Effector CD8-positive, alpha-beta T cell (primary cell): ENCODE measurements around the gene TEX10.
"Not testable (repeated sequence)": the region's sequence is repeated elsewhere in the genome, so short reads cannot be mapped to it uniquely, and the experiment has no call there.

Experiments
- DNase-seq: peaks from one replicate; lab custom pipeline; 2025; lab: John Stamatoyannopoulos, UW
- total RNA-seq, 4 experiments: gene quantifications; one replicate each; lab custom pipeline; 2026; lab: John Stamatoyannopoulos, UW

The TEX10 gene
- 34.9 to 64.7 (median 46.4) reads per million in 4 experiments for total RNA-seq

DNA sequence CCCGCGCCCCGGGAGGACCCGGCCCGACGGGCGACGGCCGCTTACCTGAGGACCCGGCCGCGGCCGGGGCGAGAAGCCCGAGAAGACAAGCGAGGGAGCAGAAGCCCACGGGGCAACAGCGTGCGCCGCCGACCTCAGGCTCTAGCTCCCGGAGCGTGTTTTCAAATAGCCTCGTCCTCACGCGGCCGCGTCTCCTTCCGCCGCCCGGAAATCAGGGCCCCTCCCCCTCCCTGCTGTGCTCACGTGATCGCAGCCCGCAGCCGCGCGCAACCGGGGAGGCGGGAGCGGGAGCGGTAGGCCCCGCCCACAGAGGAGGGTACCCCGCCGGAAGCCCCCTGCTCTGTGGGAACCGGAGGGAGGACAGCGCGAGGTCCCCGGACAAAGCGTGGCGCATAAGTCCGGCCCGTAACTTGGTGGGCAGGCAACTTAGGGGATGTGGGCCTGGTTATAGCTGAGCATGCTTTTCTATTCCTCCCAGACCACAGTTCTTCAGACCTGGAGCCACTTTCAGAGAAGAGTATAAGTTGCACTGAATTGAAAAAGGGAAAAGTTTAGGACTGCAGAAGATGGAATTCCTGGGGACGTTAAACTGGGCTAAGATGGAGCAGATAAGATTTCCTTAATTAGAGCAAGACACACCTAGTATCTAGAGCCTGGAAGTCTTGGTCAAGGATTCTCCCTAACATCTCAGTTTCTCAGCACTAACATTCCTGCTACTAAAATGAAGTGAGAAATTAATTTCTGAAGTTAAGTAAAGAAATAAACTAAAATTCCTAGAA is at the start of gene TEX10:
Gene TEX10, minus strand, starts transcription at position 216 of the 779 bp plus-strand sequence. CDS start 3,579 bp downstream, outside the sequence.
- DNase-seq: peak; percentile 83

DNA sequence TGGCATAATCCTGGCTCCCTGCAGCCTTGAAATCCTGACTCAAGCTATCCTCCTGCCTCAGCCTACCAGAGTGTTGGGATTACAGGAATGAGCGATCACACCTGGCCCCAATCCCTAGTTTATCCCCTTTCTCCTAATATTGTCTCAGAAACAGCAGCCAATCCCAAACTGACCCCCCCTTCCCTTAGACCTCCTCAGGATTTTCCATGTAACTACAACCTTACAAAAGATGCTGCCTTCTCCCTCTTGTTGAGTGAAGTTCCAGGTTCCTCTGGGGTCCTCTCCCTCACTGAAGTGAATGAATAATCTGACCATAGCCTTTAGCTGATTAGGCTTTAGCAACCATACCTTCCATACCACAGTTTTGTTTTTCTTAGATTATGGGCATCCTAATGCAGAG is 48.3 kb upstream of the TEX10 start:
- no peak for DNase-seq

DNA sequence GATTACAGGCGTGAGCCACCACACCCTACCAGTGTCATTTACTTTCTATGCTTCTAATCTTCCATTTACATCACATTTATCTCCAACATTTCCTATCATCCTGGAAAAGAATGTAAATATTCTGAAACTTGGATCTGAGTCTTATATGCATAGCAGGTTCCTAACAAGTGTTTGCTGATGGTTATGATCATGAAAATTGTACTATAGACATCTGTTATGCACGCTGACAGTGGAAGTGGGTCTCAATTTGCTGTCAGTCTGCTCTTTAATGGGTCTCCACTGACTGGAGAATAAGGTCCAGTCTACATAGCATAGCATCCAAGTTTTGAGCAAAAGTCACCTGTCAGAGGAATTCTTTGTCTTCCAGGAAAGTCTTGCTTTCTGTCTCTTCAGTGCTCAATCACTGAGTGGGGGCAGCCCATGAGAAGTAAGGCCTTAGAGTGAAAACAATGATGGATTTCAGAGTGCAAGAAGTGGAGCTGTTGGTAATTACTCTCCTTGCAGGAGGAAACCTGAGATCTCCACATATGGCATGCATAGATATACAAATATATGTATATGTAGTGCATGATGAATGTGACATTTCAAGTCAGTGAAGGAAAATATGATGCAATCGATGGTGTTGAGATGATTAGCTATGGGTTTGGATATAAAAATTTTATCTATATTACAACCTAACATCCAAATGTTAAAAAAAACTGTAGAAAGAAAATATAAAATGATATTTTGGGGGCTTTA is 45.0 kb upstream of the TEX10 start:
- no peak for DNase-seq

DNA sequence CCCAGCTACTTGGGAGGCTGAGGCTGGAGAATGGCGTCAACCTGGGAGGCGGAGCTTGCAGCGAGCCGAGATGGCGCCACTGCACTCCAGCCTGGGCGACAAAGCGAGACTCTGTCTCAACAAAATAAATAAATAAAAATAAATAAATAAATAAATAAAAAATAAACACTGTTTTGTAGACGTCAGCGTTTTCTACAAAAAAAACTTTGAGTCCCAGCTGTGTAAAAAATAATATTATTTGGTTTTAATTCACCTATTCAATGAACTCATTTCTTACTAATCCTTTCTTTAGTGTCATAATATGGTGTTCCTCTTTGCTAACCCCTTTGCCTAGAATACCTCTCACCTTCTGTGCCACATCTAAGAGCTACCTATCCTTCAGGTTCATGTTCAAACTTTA is 44.0 kb upstream of the TEX10 start:
- DNase-seq: no peak

DNA sequence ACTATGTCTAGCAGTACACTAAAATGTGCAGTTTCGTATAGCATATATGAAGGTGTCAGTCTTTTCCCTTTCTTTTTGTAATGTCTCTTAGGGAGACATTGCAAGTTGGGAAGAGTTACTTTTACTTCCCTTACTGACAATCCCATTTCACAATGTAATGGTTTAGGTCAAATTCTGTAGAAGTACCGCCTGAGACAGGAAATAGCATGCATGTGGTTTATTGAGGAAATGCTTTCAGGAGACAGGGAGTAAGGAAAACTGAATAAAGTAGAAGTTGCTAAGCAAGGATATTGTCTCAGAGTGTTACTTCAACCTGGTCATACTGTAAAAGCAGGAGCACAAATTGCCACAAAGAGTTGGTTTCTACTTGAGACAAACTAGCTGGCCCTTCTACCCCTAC is 42.1 kb upstream of the TEX10 start:
- DNase-seq: no peak

DNA sequence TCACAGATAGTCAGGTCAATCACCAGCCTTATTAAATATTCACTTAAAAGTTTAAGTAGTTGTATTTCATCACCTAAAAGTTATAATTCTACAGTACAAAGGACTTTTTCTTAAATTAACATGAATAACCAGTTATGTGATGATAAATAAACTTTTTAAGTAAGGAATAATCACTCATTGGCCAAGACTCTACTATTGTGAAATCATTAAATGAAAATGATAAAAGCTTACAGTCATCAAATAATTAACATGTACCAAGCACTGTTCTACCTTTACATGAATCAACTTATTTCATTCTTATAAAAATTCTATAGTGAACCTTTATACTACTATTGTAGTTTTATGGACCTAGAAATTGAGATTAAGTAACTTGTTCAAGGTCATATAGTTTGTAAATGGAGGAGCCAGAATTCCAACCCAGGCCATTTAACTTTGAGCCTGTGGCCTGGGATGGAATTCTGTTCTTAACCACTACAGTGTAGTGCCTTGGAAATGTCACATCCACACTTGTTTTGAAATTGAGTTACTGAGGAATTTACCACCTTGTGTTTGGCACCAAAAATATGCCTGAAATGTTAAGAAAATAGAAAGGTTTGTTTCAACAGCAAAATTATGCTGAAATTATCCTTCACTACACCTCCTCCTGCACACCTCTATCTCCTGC is 41.4 kb upstream of the TEX10 start:
- DNase-seq: no peak

DNA sequence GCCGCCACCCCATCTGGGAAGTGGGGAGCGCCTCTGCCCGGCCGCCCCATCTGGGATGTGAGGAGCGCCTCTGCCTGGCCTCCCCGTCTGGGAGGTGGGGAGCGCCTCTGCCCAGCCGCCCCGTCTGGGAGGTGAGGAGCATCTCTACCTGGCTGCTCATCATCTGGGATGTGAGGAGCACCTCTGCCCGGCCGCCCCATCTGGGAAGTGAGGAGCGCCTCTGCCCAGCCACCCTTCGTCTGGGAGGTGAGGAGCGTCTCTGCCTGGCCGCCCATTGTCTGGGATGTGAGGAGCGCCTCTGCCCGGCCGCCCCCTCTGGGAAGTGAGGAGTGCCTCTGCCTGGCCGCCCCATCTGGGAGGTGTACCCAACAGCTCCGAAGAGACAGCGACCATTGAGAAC is 40.2 kb upstream of the TEX10 start:
- not testable (repeated sequence) for DNase-seq

DNA sequence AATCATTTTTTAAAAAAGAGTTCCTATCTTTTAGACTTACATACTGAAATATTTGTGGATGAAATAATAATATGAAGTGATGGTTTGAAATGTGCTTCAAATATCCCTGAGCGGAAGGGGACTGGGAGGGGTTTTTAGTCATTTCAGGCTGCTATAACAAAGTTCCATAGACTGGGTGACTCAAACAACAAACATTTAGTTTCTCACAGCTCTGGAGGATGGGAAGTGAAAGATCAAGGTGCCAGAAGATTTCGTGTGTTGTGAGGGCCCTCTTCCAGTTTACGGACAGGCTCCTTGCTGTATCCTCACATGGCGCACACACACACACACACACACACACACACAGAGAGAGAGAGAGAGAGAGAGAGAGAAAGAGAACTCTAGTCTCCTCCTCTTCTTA is 27.1 kb upstream of the TEX10 start:
- no peak for DNase-seq

DNA sequence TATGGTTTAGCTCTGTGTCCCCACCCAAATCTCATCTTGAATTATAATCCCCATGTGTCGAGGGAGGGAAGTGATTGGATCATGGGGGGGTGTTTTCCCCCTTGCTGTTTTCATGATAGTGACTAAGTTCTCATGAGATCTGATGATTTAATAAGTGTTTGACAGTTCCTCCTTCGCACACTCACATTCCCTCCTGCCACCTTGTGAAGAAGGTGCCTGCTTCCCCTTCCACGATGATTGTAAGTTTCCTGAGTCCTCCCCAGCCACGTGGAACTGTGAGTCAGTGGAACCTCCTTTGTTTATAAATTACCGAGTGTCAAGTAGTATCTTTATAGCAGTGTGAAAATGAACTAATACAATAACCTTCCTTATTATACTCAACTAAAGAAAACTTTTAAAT is 24.3 kb upstream of the TEX10 start:
- DNase-seq: no peak

DNA sequence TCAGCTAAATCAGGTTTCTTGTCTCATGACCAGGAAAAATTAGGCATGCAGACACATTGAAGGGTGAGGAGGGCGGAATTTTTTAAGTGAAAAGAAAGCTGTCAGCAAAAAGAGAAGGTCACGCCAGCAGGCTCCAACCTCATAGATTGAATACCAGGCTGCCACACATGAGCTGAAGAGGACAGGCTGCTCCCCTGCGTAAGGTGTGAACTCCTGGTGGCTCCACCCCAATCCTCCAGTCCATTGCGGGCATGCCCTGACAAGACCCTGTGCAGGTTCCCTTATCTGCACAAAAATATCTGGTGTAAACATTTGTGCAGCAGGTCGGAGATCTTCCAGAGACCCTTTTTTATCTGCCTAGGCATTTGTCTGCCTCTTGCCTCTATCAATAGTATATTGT is 22.9 kb upstream of the TEX10 start:
- DNase-seq: no peak

DNA sequence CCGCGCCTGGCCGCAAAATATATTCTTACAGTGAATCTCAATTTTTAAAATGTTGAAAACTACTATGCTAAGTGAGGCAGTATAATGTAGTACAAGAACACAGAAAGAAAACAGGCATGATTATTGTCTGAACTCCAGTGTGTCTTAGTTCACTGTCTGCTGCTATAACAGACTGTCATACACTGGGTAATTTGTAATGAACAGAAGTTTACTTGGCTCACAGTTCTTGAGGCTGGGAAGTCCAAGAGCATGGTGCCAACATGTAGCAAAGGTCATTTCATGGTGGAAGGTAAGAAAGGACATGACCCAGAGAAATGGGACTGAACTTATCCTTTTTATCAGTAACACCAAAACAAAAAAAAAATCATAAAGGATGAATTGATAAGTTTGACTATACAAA is 19.9 kb upstream of the TEX10 start:
- DNase-seq: no peak

DNA sequence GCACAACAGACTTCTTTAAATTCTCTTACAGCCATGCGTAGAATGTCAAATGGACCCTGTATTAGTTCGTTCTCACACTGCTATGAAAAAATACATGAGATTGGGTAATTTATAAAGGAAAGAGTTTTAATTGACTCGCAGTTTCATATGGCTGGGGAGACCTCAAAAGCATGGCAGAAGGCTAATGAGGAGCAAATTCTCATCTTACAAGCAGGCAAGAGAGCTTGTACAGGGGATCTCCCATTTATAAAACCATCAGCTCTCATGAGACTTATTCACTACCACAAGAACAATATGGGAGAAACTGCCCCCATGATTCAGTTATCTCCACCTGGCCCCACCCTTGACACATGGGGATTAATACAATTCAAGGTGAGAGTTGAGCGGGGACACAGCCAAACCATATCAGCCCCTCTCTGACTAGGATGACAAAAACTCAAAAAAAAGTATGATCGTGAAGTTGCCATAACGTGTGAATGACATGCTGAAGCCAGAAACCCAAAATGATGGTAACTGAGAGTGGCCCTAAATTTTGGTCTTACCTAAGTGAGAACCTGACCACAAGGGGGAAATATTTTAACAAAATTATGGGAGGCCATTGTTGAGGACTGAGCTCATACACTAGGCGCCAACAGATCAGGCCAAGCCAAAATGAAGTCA is 17.5 kb upstream of the TEX10 start:
- no peak for DNase-seq

DNA sequence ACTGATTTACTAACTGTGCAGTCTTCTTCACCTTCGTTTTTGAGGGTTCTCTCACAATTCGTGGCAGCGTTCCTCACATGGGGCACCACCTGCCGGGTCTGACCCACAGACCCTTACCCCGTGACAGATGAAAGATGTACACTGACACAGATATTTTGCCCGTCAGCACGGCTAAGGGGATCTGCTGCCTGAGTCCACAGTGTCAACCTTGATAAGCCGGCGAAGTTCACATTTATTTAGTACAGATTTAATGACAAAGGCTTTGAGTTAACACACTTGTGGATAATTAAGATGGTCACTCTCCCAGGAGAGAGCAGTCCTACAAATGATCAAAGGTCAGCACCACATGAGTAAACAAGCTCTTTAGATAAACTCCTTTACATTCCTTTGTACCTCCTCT is 15.9 kb upstream of the TEX10 start:
- DNase-seq: no peak

DNA sequence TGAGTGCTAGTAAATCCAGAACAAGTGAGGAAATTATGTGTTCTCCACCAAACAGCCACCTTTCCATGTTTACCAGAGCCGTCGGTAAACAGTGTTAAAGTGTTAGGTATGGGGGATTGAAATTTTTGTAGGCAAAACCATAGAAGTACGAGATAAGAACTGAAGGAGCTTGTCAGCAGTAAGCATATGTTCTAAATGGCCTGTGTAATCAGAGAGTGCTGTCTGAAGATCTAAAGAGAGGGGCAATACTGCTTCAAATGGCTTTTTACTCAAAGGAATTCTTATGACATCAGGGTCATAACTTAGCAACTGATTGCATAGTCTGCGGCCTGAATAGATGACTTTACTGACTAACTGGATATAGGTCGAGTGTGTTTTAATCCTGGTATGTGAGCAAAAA is 13.4 kb upstream of the TEX10 start:
- DNase-seq: no peak

DNA sequence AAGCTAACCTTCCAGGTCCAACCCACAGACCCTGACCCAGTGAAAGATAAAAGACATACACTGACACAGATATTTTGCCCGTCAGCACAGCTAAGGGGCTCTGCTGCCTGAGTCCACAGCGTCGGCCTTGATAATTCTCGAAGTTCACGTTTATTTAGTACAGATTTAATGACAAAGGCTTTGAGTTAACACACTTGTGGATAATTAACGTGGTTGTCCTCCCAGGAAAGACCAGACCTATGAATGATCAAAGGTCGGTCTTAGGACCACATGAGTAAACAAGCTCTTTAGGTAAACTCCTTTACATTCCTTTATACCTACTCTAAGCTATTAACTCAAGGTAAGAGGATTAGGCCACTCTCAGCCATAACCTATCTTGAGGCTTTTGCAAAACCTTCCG is 11.3 kb upstream of the TEX10 start:
- no peak for DNase-seq

DNA sequence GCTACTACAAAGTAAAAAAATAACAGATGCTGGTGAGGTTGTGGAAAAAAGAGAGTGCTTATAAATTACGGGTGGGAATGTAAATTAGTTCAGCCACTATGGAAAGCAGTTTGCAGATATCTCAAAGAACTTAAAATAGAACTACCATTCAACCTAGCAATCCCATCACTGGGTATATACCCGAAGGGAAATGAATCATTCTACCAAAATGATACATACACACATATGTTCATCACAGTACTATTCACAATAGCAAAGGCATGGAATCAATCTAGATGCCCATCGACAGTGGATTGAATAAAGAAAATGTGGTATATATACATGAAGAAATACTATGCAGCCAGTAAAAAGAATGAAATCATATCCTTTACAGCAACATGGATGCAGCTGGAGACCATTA is 6.3 kb upstream of the TEX10 start:
- no peak for DNase-seq

DNA sequence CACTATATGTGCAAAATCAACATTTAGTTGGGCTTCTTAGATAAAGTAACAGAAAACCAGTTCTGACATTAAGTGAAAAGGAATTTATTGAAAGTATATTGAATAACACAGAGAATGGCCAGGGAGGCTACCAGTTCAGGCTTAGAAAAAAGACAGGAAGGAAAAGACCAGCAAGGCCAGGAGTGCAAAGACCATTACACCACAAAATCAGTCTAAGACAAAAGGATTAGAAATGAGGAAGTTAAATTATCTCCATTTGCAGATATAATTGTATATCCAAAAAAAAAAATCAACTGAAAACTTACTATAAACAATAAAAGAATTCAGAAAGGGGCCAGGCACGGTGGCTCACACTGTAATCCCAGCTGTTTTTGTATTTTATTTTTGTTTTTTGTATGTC is 4.8 kb upstream of the TEX10 start:
- no peak for DNase-seq

DNA sequence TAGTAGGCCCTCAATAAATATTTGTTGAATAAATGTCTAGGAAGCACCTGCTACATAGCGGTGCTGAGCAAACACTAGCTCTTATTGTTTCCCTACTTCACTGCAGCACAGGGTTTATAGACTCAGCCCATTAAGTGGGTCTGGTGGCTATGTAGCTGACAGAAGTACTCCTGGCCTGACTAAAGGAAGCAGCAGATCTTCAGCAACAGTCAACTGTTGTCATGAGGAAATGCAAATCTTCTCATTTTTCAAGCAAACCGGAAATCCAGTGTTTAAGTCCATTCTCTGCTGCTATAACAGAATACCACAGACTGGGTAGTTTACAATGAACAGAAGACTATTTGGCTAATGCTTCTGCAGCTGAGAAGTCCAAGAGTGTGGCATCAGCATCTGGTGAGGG is 2.8 kb upstream of the TEX10 start:
- no peak for DNase-seq

DNA sequence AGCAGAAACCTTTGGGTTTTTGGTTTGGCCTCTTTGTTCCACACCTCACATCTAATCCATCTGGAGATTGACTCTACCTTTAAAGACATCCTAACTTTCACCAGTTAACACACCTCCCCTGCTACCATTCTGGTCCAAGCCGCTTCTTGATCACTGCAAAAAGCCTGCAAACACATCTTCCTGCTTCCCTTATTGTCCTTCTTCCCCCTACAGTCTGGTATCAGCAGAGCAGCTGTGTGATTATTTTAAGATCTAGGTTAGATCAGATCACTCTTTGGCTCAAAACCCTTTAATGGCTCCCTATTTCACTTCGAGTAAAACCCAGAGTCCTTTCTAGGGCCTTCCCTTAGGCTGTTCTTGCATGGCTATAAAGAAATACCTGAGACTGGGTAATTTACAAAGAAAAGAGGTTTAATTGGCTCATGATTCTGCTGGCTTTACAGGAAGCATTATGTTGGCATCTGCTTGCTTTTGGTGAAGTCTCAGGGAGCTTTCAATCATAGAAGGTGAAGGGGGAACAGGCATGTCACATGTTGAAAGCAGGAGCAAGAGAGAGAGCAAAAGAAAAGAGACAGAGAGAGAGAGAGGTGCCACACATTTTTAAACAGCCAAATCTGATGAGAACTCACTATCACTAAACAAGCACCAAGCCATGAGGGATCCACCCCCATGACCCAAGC is 1.5 kb upstream of the TEX10 start:
- DNase-seq: no peak

DNA sequence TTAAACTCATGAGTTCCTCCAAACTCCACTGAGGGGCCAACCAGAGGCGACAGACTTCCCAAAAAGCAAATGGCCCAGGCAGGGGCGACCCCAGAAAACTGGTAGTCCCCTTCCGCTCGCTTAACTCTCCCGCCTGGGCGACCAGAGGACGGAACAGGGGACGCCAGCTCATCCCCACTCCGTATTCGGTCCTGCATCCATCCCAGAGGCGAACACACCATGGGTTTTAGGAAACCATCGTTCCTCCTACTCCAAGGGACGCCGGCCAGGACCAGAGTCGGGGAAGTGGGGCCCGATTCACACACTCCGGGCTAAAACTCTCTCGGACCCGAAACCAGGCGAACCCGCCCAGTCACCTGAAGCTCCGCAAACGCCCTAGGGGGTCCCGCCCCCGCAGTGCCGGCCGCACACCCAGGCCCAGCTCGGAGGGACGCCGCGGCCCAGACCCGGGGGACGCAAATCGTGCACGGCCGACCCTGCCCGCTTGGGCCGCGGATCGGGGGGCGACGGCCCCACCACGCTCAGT is 478 bp downstream of the TEX10 start:
- DNase-seq: no peak

DNA sequence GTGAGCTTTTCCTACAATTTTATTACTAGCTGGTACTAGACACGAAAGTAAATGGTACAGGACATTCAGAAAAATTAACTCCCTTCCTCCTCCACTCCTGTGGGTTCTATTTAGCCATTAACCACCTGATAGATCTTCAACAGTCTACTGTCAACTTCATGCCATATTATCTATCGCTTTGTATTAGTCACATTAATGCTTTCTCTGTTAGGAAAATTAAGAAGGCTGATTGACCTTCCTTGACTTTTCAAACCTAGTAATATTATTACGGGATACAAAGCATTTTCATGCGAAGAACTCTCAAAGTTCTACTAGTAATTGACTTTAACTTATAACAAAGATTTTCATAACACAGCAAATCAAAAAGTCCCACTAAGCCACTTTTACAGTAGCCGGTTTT is 1.2 kb downstream of the TEX10 start:
- DNase-seq: no peak

DNA sequence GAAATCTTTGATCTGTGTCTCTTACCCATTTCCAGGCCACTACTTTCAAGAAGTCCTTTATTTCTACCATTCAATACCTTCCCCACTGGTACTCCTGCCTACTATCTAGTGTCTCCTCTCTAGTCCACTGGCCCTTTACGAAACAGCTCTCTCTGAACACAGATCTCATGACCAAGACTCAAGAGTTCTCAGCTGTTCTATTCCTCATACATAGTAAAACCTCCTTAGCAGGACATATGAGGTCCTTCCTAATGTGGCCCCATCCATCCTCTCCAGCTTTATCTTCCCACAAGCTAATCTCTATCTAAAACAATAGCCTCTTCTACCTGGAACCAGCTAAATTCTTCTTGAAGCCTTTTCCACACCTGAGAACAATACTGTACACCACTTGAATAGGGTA is 2.6 kb downstream of the TEX10 start:
- DNase-seq: no peak
